Ishikawa (cell line): Measurements from ENCODE around the gene MBTD1.

Source experiments
- CEBPB ChIP-seq: IDR thresholded peaks from 2 replicates; pipeline ENCODE4 v1.6.1; 2012
- CREB1 ChIP-seq: IDR thresholded peaks from 2 replicates; pipeline ENCODE4 v1.6.1; 2012; ENCODE audit warnings: low read depth
- EGR1 ChIP-seq: IDR thresholded peaks from 2 replicates; pipeline ENCODE4 v1.6.1; 2012
- EP300 ChIP-seq: IDR thresholded peaks from 2 replicates; pipeline ENCODE4 v1.6.1; 2012; ENCODE audit warnings: borderline replicate concordance
- FOXM1 ChIP-seq: IDR thresholded peaks from 2 replicates; pipeline ENCODE4 v1.6.1; 2012; ENCODE audit warnings: low read depth, borderline replicate concordance
- NFIC ChIP-seq: IDR thresholded peaks from 2 replicates; pipeline ENCODE4 v1.6.1; 2012
- RAD21 ChIP-seq: IDR thresholded peaks from 2 replicates; pipeline ENCODE4 v1.6.1; 2012; ENCODE audit warnings: low read depth
- REST ChIP-seq: IDR thresholded peaks from 2 replicates; pipeline ENCODE4 v1.6.1; 2012; ENCODE audit warnings: low read depth, mild to moderate bottlenecking
- TAF1 ChIP-seq: IDR thresholded peaks from 2 replicates; pipeline ENCODE4 v1.6.1; 2012; ENCODE audit warnings: low read depth, mild to moderate bottlenecking
- TCF12 ChIP-seq: IDR thresholded peaks from 2 replicates; pipeline ENCODE4 v1.6.1; 2012; ENCODE audit warnings: low read depth
- TEAD4 ChIP-seq: IDR thresholded peaks from 2 replicates; pipeline ENCODE4 v1.6.1; 2012
- YY1 ChIP-seq: IDR thresholded peaks from 2 replicates; pipeline ENCODE4 v1.6.1; 2012; ENCODE audit warnings: low read depth
- ZBTB7A ChIP-seq: IDR thresholded peaks from 2 replicates; pipeline ENCODE4 v1.6.1; 2012; ENCODE audit warnings: low read depth
- TF ChIP-seq, protein P1 (sequence below): IDR thresholded peaks from 2 replicates; pipeline ENCODE4 v1.6.1; 2012
- TF ChIP-seq, protein P2 (sequence below): IDR thresholded peaks from 2 replicates; pipeline ENCODE4 v1.6.1; 2012

MBTD1 gene

DNA sequence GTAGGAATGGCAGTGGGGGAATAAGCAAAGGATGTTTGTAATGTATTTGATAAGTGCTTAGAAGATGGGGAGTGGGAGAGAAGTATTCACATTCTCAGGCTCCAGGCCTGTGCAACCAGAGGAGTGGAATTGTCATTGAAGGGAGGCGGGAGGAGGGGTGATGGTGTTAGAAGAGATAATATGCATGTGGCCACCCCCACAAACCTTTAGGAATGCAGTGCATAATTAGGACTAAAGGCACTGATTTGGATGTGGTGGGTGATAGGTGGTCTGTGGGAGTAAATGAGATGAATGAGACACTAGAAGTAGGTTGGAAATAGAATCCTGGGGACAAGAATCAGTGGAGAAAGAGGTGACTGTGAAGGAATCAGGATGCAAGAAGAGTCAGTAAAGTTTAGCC, 27.6 kb upstream of the MBTD1 start:
- TF ChIP-seq FOXM1 (no peak), CEBPB (no peak)

GRCh38 chr17:51279183-51279582, 19.3 kb upstream of the MBTD1 start:
- TF ChIP-seq CEBPB (no peak), TAF1 (no peak), FOXM1 (no peak), NFIC (no peak), EP300 (no peak), TEAD4 (no peak), RAD21 (no peak), EGR1 (no peak), TCF12 (no peak), REST (no peak), YY1 (no peak), ZBTB7A (no peak)
- TF ChIP-seq, protein P1, sequence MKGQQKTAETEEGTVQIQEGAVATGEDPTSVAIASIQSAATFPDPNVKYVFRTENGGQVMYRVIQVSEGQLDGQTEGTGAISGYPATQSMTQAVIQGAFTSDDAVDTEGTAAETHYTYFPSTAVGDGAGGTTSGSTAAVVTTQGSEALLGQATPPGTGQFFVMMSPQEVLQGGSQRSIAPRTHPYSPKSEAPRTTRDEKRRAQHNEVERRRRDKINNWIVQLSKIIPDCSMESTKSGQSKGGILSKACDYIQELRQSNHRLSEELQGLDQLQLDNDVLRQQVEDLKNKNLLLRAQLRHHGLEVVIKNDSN = no peak

- no peak for TF ChIP-seq RAD21
- no peak for TF ChIP-seq FOXM1
- TF ChIP-seq, protein P2, sequence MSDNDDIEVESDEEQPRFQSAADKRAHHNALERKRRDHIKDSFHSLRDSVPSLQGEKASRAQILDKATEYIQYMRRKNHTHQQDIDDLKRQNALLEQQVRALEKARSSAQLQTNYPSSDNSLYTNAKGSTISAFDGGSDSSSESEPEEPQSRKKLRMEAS = no peak
- TF ChIP-seq ZBTB7A = no peak
- no peak for TF ChIP-seq CEBPB
- TF ChIP-seq, protein P1 = no peak
- no peak for TF ChIP-seq YY1
- TF ChIP-seq TEAD4 = no peak
- TF ChIP-seq REST = no peak
- no peak for TF ChIP-seq CREB1
- TF ChIP-seq TAF1 = no peak
- no peak for TF ChIP-seq TCF12
- no peak for TF ChIP-seq EP300
- TF ChIP-seq NFIC = no peak
- no peak for TF ChIP-seq EGR1
Measured at GRCh38 chr17:51275381-51275780, 15.5 kb upstream of the MBTD1 start.

GRCh38 chr17:51272812-51273211, 13.0 kb upstream of the MBTD1 start:
- TF ChIP-seq YY1 = no peak
- TF ChIP-seq NFIC = no peak
- TF ChIP-seq, protein P1 = no peak
- no peak for TF ChIP-seq TEAD4
- TF ChIP-seq EP300 = no peak
- TF ChIP-seq EGR1 = no peak
- no peak for TF ChIP-seq REST
- TF ChIP-seq TAF1 = no peak
- TF ChIP-seq FOXM1 = no peak
- TF ChIP-seq, protein P2 = no peak
- no peak for TF ChIP-seq RAD21
- no peak for TF ChIP-seq TCF12
- no peak for TF ChIP-seq CEBPB
- no peak for TF ChIP-seq CREB1
- no peak for TF ChIP-seq ZBTB7A

- TF ChIP-seq ZBTB7A (no peak), YY1 (no peak), FOXM1 (no peak), CREB1 (no peak), CEBPB (no peak), NFIC (no peak), TEAD4 (no peak), EGR1 (no peak)
- TF ChIP-seq, protein P2 = no peak
- TF ChIP-seq, protein P1 = no peak
Measured at GRCh38 chr17:51270636-51271035, 10.8 kb upstream of the MBTD1 start.
